Natural killer cell (primary cell): Measurements from ENCODE around the gene SLC49A3. TPM values are rescaled to one million over a fixed set of nuclear protein-coding genes. Genes with fewer than 3 reads are reported as not detected.

Source experiments
- ATAC-seq, 3 donors: fragments of 150-1000 bp in 2 of 3; fragments of 200-7000 bp in 1 of 3; cut with Tn5 transposase; 1 replicate in 1 of 3; 2 replicates in 2 of 3; pipeline ENCODE4 v1.10.0; 2021; ENCODE audit warnings: mild to moderate bottlenecking in 2 of 3, moderate library complexity in 2 of 3
- DNase-seq, 2 donors: peaks; one replicate each; pipeline versions ENCODE4 v3.0.0 to v3.0.0-alpha.2; 2013 to 2021; ENCODE audit warnings: mixed read lengths in 1 of 2
- H3K27ac ChIP-seq: one replicate; pipeline ENCODE4 v1.5.1; 2013; ENCODE audit warnings: mild to moderate bottlenecking, low read length
- H3K27me3 ChIP-seq: one replicate; pipeline ENCODE4 v1.6.1; 2013; ENCODE audit warnings: low read length; ENCODE audit not compliant: control insufficient read depth, insufficient read depth
- H3K36me3 ChIP-seq: one replicate; pipeline ENCODE4 v1.6.1; 2013; ENCODE audit warnings: low read length; ENCODE audit not compliant: control insufficient read depth, insufficient read depth
- H3K4me1 ChIP-seq: one replicate; pipeline ENCODE4 v1.6.1; 2013; ENCODE audit warnings: low read length; ENCODE audit not compliant: control insufficient read depth, insufficient read depth
- H3K4me3 ChIP-seq: one replicate; pipeline ENCODE4 v1.5.1; 2013; ENCODE audit warnings: low read length
- H3K9me3 ChIP-seq: one replicate; pipeline ENCODE4 v1.6.1; 2013; ENCODE audit warnings: low read length; ENCODE audit not compliant: control insufficient read depth, insufficient read depth
- H3K27ac Mint-ChIP-seq, 2 donors: one replicate each; pipeline ENCODE4 v1.8.0; 2022; ENCODE audit warnings: mild to moderate bottlenecking in 2 of 2, mixed read lengths in 2 of 2, moderate library complexity in 1 of 2
- H3K27me3 Mint-ChIP-seq, 2 donors: one replicate each; pipeline ENCODE4 v1.8.0; 2022; ENCODE audit warnings: low read depth in 2 of 2, mixed read lengths in 2 of 2
- H3K36me3 Mint-ChIP-seq: one replicate; pipeline ENCODE4 v1.8.0; 2022; ENCODE audit warnings: mixed read lengths
- H3K4me1 Mint-ChIP-seq, 2 donors: one replicate each; pipeline ENCODE4 v1.8.0; 2022; ENCODE audit warnings: mixed read lengths in 2 of 2
- H3K4me3 Mint-ChIP-seq: one replicate; pipeline ENCODE4 v1.8.0; 2022; ENCODE audit warnings: mild to moderate bottlenecking, moderate library complexity, mixed read lengths
- H3K9me3 Mint-ChIP-seq, 2 donors: one replicate each; pipeline ENCODE4 v1.8.0; 2022; ENCODE audit warnings: mixed read lengths in 2 of 2
- WGBS: methylation state at CpG from one replicate; pipeline ENCODE4 v1.1.7; 2013; ENCODE audit warnings: missing lambda C conversion rate; ENCODE audit not compliant: insufficient coverage; 5-methylcytosine and 5-hydroxymethylcytosine counted together
- intact Hi-C: fragments of 100-400 bp; cut with micrococcal nuclease; formaldehyde crosslinking; loops from one replicate; pipeline ENCODE4 v1.14.2; 2022
- total RNA-seq, 4 donors: library from RNA; stranded (reverse); fragments of 120-200 nt in 1 of 4; gene quantifications; one replicate each; pipeline versions ENCODE4 v1.2.3 to v1.2.4, GENCODE V29; 2013 to 2022
- TF ChIP-seq, protein P1 (sequence below): fragments of 200-600 bp; IDR thresholded peaks from one replicate; pipeline ENCODE4 v1.8.0; 2022; ENCODE audit warnings: antibody characterized with exemption

SLC49A3 gene
- total RNA-seq, 3 donors from 2014 or later (not counting 1 experiment from before 2014, with no cell fraction given): 10.0 to 14.9 (median 10.4) TPM

DNA sequence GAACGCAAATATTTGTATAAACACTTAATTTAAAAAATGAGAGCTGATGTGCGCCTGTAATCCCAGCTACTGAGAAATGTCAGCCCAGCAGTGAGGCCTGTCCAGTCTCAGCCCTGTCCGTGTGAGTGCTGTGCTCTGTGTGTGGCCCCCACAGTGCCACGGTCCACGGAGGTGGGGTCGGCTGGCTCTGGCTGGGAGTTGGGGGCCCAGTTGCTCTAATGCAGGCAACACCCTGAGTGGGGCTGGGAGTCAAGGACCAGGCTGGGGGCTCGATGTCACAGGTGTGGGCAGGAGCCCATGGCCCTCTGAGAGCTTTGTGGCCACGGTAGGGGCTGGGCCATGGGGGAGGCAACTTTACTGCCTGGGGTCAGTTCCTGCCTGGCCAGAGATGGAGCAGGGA lies 29.5 kb upstream of the SLC49A3 start:
- H3K27me3 Mint-ChIP-seq: no peaks in the 10 kb centered on the region
- H3K36me3 Mint-ChIP-seq: no peaks in the 10 kb centered on the region
- Histone ChIP-seq H3K4me3 (no peak overlapping the region), H3K4me1 (peaks cover 12% of the 10 kb centered on the region), H3K27me3 (no peaks in the 10 kb centered on the region), H3K36me3 (no peaks in the 10 kb centered on the region), H3K27ac (no peak overlapping the region), H3K9me3 (no peaks in the 10 kb centered on the region)
- intact Hi-C loops: no loop called here
- TF ChIP-seq, protein P1, sequence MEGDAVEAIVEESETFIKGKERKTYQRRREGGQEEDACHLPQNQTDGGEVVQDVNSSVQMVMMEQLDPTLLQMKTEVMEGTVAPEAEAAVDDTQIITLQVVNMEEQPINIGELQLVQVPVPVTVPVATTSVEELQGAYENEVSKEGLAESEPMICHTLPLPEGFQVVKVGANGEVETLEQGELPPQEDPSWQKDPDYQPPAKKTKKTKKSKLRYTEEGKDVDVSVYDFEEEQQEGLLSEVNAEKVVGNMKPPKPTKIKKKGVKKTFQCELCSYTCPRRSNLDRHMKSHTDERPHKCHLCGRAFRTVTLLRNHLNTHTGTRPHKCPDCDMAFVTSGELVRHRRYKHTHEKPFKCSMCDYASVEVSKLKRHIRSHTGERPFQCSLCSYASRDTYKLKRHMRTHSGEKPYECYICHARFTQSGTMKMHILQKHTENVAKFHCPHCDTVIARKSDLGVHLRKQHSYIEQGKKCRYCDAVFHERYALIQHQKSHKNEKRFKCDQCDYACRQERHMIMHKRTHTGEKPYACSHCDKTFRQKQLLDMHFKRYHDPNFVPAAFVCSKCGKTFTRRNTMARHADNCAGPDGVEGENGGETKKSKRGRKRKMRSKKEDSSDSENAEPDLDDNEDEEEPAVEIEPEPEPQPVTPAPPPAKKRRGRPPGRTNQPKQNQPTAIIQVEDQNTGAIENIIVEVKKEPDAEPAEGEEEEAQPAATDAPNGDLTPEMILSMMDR: no peak
- H3K4me1 Mint-ChIP-seq: peaks cover 32 to 68% of the 10 kb centered on the region in 2 donors
- ATAC-seq (peak in 1 of 3 donors; percentile 29), DNase-seq (no peak)
- H3K27ac Mint-ChIP-seq: peak overlapping the region; percentile 41 to 71
- no peaks in the 10 kb centered on the region for H3K9me3 Mint-ChIP-seq
- no peak overlapping the region for H3K4me3 Mint-ChIP-seq
- WGBS: 92% methylated on average over 8 of the region's 8 CpGs

DNA sequence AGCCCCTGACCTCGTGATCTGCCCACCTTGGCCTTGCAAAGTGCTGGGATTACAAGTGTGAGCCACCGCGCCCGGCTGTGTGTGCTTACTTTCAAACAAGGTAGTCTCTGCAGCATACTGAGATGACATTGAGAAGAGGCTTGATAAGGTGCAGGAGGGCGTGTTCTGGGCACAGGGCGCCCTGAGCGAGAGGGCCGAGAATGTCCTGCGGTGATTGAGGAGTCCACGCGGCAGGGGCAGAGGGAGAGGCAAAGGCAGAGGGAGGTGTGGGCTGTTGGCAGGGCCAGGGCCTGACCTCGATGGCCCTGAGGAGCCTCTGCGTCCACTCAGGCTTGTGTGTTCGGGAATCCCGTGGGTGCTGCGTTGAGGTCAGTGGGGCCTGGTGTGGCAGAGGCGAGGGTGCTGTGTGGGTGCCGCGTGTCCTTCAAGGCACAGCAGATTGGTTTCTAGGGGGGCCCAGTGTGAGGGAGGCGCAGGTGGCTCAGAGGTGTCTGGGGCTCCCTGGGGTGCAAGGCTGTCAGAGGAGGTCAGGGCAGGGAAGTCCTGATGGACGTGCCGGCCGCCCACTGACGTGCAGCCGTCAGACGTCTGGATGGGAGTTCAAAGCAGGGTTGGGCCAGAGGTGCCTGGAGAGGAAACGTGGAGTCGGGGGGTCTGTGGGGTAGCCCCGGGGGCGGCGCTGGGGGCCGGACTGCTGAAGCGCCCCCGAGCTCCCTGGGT lies 28.8 kb upstream of the SLC49A3 start:
- TF ChIP-seq, protein P1: no peak
- Mint-ChIP-seq H3K27ac (peak overlapping the region; percentile 41 to 71), H3K4me3 (no peak overlapping the region), H3K4me1 (peaks cover 32 to 68% of the 10 kb centered on the region in 2 donors), H3K36me3 (no peaks in the 10 kb centered on the region), H3K9me3 (no peaks in the 10 kb centered on the region), H3K27me3 (no peaks in the 10 kb centered on the region)
- no peaks in the 10 kb centered on the region for H3K27me3 ChIP-seq
- no peaks in the 10 kb centered on the region for H3K36me3 ChIP-seq
- peaks cover 16% of the 10 kb centered on the region for H3K4me1 ChIP-seq
- ATAC-seq (peak in 1 of 3 donors; percentile 20), DNase-seq (no peak)
- H3K9me3 ChIP-seq: no peaks in the 10 kb centered on the region
- intact Hi-C loops: no loop called here
- no peak overlapping the region for H3K4me3 ChIP-seq
- H3K27ac ChIP-seq: no peak overlapping the region
- 91% methylated on average over 34 of the region's 34 CpGs for WGBS

GRCh38 chr4:714087-714486 lies 25.1 kb upstream of the SLC49A3 start:
- H3K27me3 Mint-ChIP-seq: no peaks in the 10 kb centered on the region
- H3K36me3 Mint-ChIP-seq: no peaks in the 10 kb centered on the region
- DNase-seq (no peak), ATAC-seq (no peak)
- Histone ChIP-seq H3K27ac (no peak overlapping the region), H3K27me3 (no peaks in the 10 kb centered on the region), H3K4me1 (peaks cover 16% of the 10 kb centered on the region), H3K4me3 (no peak overlapping the region), H3K36me3 (no peaks in the 10 kb centered on the region), H3K9me3 (no peaks in the 10 kb centered on the region)
- no peaks in the 10 kb centered on the region for H3K9me3 Mint-ChIP-seq
- no peak overlapping the region for H3K4me3 Mint-ChIP-seq
- H3K27ac Mint-ChIP-seq: peak overlapping the region; percentile 68
- WGBS: 94% methylated on average over 18 of the region's 18 CpGs
- TF ChIP-seq, protein P1: no peak
- intact Hi-C loops: no loop called here
- H3K4me1 Mint-ChIP-seq: peaks cover 29 to 59% of the 10 kb centered on the region in 2 donors
